GM12873 (cell line): ENCODE results near the gene BICD1.

ENCODE experiments used
- TF ChIP-seq, protein P1 (sequence below): IDR thresholded peaks from 2 replicates; pipeline ENCODE4 v1.5.1; 2012; ENCODE audit warnings: low read depth, mild to moderate bottlenecking, moderate library complexity, low read length, control low read depth; ENCODE audit not compliant: insufficient read depth; ENCODE audit errors: missing control alignments

BICD1 gene

DNA sequence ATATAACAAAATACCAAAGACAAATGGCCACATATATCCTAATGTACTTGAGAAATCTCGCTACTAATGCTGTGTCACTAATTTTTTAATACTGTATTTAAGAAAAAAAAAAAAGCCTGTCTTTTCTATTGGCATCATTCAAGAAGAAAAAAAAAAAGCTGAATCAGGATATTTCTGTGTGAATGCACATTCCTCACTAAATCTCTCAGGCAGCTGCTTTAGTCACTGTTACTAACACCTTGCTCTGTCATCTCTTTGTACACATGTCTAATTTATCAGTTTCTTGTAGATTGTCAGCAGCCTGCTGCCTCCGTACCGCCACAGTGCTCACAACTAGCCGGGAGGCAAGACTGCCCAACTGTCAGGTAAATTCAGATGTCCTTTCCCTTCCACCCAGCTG lies 260.7 kb downstream of the BICD1 start:
- TF ChIP-seq, protein P1, sequence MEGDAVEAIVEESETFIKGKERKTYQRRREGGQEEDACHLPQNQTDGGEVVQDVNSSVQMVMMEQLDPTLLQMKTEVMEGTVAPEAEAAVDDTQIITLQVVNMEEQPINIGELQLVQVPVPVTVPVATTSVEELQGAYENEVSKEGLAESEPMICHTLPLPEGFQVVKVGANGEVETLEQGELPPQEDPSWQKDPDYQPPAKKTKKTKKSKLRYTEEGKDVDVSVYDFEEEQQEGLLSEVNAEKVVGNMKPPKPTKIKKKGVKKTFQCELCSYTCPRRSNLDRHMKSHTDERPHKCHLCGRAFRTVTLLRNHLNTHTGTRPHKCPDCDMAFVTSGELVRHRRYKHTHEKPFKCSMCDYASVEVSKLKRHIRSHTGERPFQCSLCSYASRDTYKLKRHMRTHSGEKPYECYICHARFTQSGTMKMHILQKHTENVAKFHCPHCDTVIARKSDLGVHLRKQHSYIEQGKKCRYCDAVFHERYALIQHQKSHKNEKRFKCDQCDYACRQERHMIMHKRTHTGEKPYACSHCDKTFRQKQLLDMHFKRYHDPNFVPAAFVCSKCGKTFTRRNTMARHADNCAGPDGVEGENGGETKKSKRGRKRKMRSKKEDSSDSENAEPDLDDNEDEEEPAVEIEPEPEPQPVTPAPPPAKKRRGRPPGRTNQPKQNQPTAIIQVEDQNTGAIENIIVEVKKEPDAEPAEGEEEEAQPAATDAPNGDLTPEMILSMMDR: no peak

DNA sequence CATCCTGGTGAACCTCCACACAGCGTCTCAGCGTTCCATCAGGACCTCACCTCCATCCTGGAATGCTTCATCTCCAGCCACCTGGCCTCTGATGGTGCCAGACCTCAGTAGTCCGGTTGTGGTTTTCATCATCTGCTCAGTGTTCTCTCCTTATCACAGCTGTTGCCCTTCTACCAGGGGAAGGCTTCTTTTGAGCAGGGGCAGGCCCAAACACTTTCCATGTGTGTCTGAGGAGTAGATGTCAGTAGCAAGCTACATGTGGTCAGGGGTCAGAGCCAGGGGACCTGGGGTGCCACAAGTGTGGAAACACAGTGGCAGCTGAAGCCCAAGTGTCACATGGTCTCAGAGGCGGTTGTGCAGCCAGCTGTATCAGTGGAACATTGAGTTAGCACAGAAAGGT lies 262.6 kb downstream of the BICD1 start:
- TF ChIP-seq, protein P1: no peak

DNA sequence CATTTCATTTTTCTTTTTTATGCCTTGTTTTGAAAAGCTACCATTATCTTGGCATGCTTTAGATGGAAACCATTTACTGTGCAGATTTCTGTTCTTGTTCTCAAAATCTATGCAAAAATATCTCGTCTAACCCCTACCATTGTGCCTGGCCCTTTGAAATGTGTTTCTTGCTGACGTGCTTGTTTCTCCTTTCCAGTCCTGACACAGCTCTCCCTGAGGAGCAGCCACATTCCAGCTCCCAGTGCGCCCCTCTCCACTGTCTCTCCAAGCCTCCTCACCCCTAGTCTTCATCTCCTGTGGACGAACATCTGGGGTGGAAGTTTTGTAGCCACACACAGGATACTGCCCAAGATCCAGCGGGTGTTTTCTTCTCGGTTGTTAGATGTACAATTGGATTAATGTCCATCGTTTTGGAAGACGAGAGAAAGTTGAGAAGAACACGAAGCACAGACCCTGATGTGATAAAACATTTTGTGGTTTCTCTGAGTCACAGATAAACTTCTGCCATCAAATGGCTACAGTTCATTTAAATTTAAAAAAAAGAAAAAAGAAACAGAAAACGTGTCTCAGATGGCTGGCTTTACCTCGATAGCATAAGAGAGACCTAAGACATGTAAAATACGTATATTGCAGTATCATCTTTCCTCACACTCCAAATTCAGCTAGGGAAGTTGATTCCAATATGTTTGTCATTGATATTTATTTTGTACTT lies 270.9 kb downstream of the BICD1 start:
- TF ChIP-seq, protein P1: no peak

DNA sequence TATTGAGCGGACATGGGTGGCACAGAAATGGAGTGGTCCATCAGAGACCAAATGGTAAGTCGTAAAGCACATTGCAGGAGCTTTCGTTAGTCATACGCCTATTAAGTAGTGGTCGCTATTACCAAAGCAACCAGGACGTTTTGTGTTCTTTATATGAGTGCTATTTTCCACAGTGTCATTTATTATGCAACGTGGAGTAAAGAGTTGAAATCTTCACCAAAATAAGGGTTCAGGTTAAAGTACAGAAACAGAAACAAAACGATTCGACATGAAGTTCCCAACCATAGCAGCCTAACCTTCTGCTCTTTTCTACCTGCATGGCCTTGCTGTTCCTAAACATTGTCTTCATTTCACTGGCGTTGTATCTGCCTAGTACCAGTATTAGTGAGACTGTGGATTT lies 272.6 kb downstream of the BICD1 start:
- TF ChIP-seq, protein P1: no peak

DNA sequence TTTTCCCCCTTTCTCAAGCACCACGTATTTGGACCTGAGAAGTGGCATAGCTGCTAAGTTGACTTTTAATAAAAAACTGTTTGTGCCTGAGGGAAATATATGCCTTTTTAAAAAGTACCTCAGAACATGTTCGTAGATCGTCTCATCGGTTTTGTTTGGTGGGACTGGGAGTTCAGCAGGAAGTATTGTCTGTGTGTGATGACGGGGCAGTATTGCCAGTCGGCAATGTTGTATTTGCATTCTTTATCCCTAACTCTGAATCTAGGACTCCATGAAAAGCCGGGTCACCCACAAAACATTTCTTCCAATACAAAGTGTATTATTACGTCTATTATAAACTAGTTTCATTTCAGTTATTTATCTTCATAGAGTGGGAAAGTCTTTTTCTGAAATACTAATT lies 273.0 kb downstream of the BICD1 start:
- TF ChIP-seq, protein P1: no peak

DNA sequence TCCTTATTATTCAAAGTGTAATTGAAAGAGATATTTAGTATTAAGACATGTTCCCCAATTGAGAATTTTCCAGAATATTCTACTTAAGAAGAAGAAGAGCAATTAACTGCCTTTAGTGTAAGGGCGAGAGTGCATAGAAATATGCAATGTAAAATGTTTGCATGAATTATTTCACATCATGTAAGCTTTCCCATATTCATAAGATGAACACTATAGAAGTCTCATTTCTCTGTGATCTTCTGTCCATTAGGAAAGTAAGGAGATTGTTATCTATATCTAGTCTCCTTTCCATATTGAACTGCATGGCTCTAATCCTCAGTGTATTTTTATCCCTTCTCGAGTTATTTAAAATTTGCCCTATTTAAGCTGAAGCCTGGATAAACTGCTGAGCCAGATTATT lies 275.6 kb downstream of the BICD1 start:
- TF ChIP-seq, protein P1: no peak

DNA sequence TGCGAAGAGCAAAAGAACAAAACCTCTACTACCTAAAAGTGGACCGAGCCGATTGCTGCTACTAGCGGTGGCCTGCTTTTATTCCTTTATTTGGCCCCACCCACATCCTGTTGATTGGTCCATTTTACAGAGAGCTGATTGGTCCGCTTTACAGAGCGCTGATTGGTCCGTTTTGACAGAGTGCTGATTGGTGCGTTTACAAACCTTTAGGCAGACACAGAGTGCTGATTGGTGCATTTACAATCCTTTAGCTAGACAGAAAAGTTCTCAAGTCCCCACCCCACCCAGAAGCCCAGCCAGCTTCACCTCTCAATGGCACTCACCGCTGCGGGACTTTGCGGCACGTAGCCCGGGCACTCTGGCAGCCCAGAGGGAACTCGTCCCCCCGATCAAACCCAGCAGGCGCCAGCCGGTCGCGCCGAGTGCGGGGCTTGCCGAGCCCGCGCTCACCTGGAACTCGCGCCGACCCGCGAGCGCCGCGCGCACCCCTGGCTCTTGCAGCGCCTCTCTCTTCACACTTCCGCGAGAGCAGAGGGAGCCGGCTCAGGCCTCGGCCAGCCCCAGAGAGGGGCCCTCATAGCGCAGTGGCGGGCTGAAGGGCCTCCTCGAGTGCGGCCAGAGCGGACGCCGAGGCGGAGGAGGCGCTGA lies 284.0 kb downstream of the BICD1 start:
- TF ChIP-seq, protein P1: no peak
